B cell (primary cell): ENCODE measurements around the gene MZB1.

Experiments
- CTCF ChIP-seq: fragments of 200-600 bp; IDR thresholded peaks from one replicate; pipeline ENCODE4 v1.8.0; 2022; ENCODE audit warnings: antibody characterized with exemption, mild to moderate bottlenecking
- EZH2 ChIP-seq: IDR thresholded peaks from 2 replicates; pipeline ENCODE4 v1.6.1; 2012; ENCODE audit warnings: borderline replicate concordance, low read depth, mild to moderate bottlenecking, moderate library complexity, low read length; ENCODE audit not compliant: insufficient read depth, poor library complexity, severe bottlenecking

- TF ChIP-seq CTCF, result no peak
- TF ChIP-seq EZH2, result no peak
Observed at GRCh38 chr5:139389701-139390638, at the start of gene MZB1.
